ENCODE results near the gene PCBD2. TPM values are rescaled to one million over a fixed set of nuclear protein-coding genes. Genes with fewer than 3 reads are reported as not detected.
A peak's percentile ranks its signal among the peaks of the same experiment; 100 is the strongest.
"Not testable (repeated sequence)": the region's sequence is repeated elsewhere in the genome, so short reads cannot be mapped to it uniquely, and the experiment has no call there.

PCBD2 gene
- total and polyA plus RNA-seq, 5 donors from 2014 or later: 10.3 to 12.5 (median 10.6) TPM

- Mint-ChIP-seq H3K36me3 (peaks cover 12% of the 10 kb centered on the region), H3K27me3 (no peaks in the 10 kb centered on the region), H3K27ac (peak overlapping the region; percentile 9 to 97 (median 90)), H3K9me3 (no peaks in the 10 kb centered on the region), H3K4me1 (peaks cover 31 to 66% (median 47%) of the 10 kb centered on the region in 4 donors), H3K4me3 (peak overlapping the region; percentile 52 to 96 (median 74))
- Histone ChIP-seq H3K27me3 (ENCODE audit: control insufficient read depth, insufficient read depth, low read length) (no peaks in the 10 kb centered on the region), H3K9me3 (ENCODE audit: control insufficient read depth in 2 of 2, low read length in 2 of 2) (no peaks in the 10 kb centered on the region), H3K27ac (ENCODE audit: insufficient read depth, low read length, poor library complexity, severe bottlenecking) (no peak overlapping the region), H3K4me1 (ENCODE audit: control insufficient read depth, insufficient read depth, low read length, poor library complexity, severe bottlenecking) (peaks cover 35% of the 10 kb centered on the region), H3K36me3 (ENCODE audit: control insufficient read depth, insufficient read depth, low read length) (no peaks in the 10 kb centered on the region), H3K4me3 (ENCODE audit: low read depth, low read length) (peak overlapping the region; percentile 0)
- ATAC-seq (ENCODE audit: low read depth in 2 of 2) (no peak), DNase-seq (peak in 1 of 3 donors; percentile 50)
Measured at GRCh38 chr5:134877159-134877558, 27.8 kb upstream of the PCBD2 start.

- no peaks in the 10 kb centered on the region for H3K27me3 ChIP-seq (ENCODE audit: control insufficient read depth, insufficient read depth, low read length)
- H3K4me3 Mint-ChIP-seq: peak overlapping the region in 1 of 4 donors; percentile 1
- peaks cover 35% of the 10 kb centered on the region for H3K4me1 ChIP-seq (ENCODE audit: control insufficient read depth, insufficient read depth, low read length, poor library complexity, severe bottlenecking)
- no peaks in the 10 kb centered on the region for H3K36me3 ChIP-seq (ENCODE audit: control insufficient read depth, insufficient read depth, low read length)
- peaks cover 12% of the 10 kb centered on the region for H3K36me3 Mint-ChIP-seq
- H3K27ac ChIP-seq (ENCODE audit: insufficient read depth, low read length, poor library complexity, severe bottlenecking): no peak overlapping the region
- DNase-seq (no peak), ATAC-seq (ENCODE audit: low read depth in 2 of 2) (no peak)
- H3K9me3 ChIP-seq (ENCODE audit: control insufficient read depth in 2 of 2, low read length in 2 of 2): no peaks in the 10 kb centered on the region
- H3K9me3 Mint-ChIP-seq: no peaks in the 10 kb centered on the region
- H3K4me3 ChIP-seq (ENCODE audit: low read depth, low read length): no peak overlapping the region
- H3K27ac Mint-ChIP-seq: peak overlapping the region in 2 of 3 donors; percentile 10
- no peaks in the 10 kb centered on the region for H3K27me3 Mint-ChIP-seq
- peaks cover 31 to 58% (median 47%) of the 10 kb centered on the region in 4 donors for H3K4me1 Mint-ChIP-seq
Measured at GRCh38 chr5:134878403-134878802, 26.5 kb upstream of the PCBD2 start.

- Histone ChIP-seq H3K4me3 (ENCODE audit: low read depth, low read length) (no peak overlapping the region), H3K27ac (ENCODE audit: insufficient read depth, low read length, poor library complexity, severe bottlenecking) (no peak overlapping the region), H3K4me1 (ENCODE audit: control insufficient read depth, insufficient read depth, low read length, poor library complexity, severe bottlenecking) (peaks cover 29% of the 10 kb centered on the region), H3K9me3 (ENCODE audit: control insufficient read depth in 2 of 2, low read length in 2 of 2) (no peaks in the 10 kb centered on the region), H3K36me3 (ENCODE audit: control insufficient read depth, insufficient read depth, low read length) (no peaks in the 10 kb centered on the region), H3K27me3 (ENCODE audit: control insufficient read depth, insufficient read depth, low read length) (no peaks in the 10 kb centered on the region)
- DNase-seq: no peak
- Mint-ChIP-seq H3K36me3 (peaks cover 12% of the 10 kb centered on the region), H3K9me3 (no peaks in the 10 kb centered on the region), H3K27me3 (no peaks in the 10 kb centered on the region), H3K4me3 (peak overlapping the region in 1 of 4 donors; percentile 64), H3K4me1 (peaks cover 24 to 58% (median 44%) of the 10 kb centered on the region in 4 donors), H3K27ac (peak overlapping the region in 2 of 3 donors; percentile 2 to 34)
- no peak for ATAC-seq (ENCODE audit: low read depth in 2 of 2)
Measured at GRCh38 chr5:134879456-134879855, 25.5 kb upstream of the PCBD2 start.

- not testable (repeated sequence) for H3K27me3 ChIP-seq (ENCODE audit: control insufficient read depth, insufficient read depth, low read length); H3K27me3 Mint-ChIP-seq; H3K9me3 ChIP-seq (ENCODE audit: control insufficient read depth in 2 of 2, low read length in 2 of 2); H3K27ac ChIP-seq (ENCODE audit: insufficient read depth, low read length, poor library complexity, severe bottlenecking); DNase-seq; H3K4me3 ChIP-seq (ENCODE audit: low read depth, low read length); H3K36me3 ChIP-seq (ENCODE audit: control insufficient read depth, insufficient read depth, low read length); H3K4me3 Mint-ChIP-seq; H3K9me3 Mint-ChIP-seq; ATAC-seq (ENCODE audit: low read depth in 2 of 2)
- Mint-ChIP-seq H3K27ac (peak overlapping the region in 2 of 3 donors; percentile 8 to 27), H3K4me1 (peaks cover 23 to 55% (median 45%) of the 10 kb centered on the region in 4 donors), H3K36me3 (peaks cover 12% of the 10 kb centered on the region)
- peaks cover 15% of the 10 kb centered on the region for H3K4me1 ChIP-seq (ENCODE audit: control insufficient read depth, insufficient read depth, low read length, poor library complexity, severe bottlenecking)
Measured at GRCh38 chr5:134880937-134881336, 24.0 kb upstream of the PCBD2 start.

GRCh38 chr5:134881711-134882110 lies 23.2 kb upstream of the PCBD2 start:
- H3K36me3 ChIP-seq (ENCODE audit: control insufficient read depth, insufficient read depth, low read length); H3K9me3 ChIP-seq (ENCODE audit: control insufficient read depth in 2 of 2, low read length in 2 of 2); H3K4me1 ChIP-seq (ENCODE audit: control insufficient read depth, insufficient read depth, low read length, poor library complexity, severe bottlenecking); H3K4me3 Mint-ChIP-seq; H3K27ac ChIP-seq (ENCODE audit: insufficient read depth, low read length, poor library complexity, severe bottlenecking); H3K27me3 ChIP-seq (ENCODE audit: control insufficient read depth, insufficient read depth, low read length); H3K4me3 ChIP-seq (ENCODE audit: low read depth, low read length); H3K27me3 Mint-ChIP-seq; ATAC-seq (ENCODE audit: low read depth in 2 of 2); H3K9me3 Mint-ChIP-seq; H3K27ac Mint-ChIP-seq; DNase-seq: not testable (repeated sequence)
- H3K36me3 Mint-ChIP-seq: peaks cover 12% of the 10 kb centered on the region
- H3K4me1 Mint-ChIP-seq: peaks cover 16 to 47% (median 39%) of the 10 kb centered on the region in 4 donors

- ATAC-seq (ENCODE audit: low read depth in 2 of 2) (no peak), DNase-seq (no peak)
- H3K4me3 Mint-ChIP-seq: peak overlapping the region in 1 of 4 donors; percentile 10
- peaks cover 38% of the 10 kb centered on the region for H3K36me3 ChIP-seq (ENCODE audit: control insufficient read depth, insufficient read depth, low read length)
- H3K9me3 Mint-ChIP-seq: no peaks in the 10 kb centered on the region
- H3K4me3 ChIP-seq (ENCODE audit: low read depth, low read length): no peak overlapping the region
- peaks cover 28% of the 10 kb centered on the region for H3K36me3 Mint-ChIP-seq
- H3K27me3 Mint-ChIP-seq: no peaks in the 10 kb centered on the region
- H3K9me3 ChIP-seq (ENCODE audit: control insufficient read depth in 2 of 2, low read length in 2 of 2): no peaks in the 10 kb centered on the region
- H3K4me1 Mint-ChIP-seq: peaks cover 9 to 29% (median 17%) of the 10 kb centered on the region in 4 donors
- peak overlapping the region in 2 of 3 donors; percentile 11 to 29 for H3K27ac Mint-ChIP-seq
- no peaks in the 10 kb centered on the region for H3K27me3 ChIP-seq (ENCODE audit: control insufficient read depth, insufficient read depth, low read length)
- no peaks in the 10 kb centered on the region for H3K4me1 ChIP-seq (ENCODE audit: control insufficient read depth, insufficient read depth, low read length, poor library complexity, severe bottlenecking)
- no peak overlapping the region for H3K27ac ChIP-seq (ENCODE audit: insufficient read depth, low read length, poor library complexity, severe bottlenecking)
Measured at GRCh38 chr5:134887593-134888159, 17.3 kb upstream of the PCBD2 start.

- peaks cover 10 to 29% (median 17%) of the 10 kb centered on the region in 4 donors for H3K4me1 Mint-ChIP-seq
- Histone ChIP-seq H3K9me3 (ENCODE audit: control insufficient read depth in 2 of 2, low read length in 2 of 2) (no peaks in the 10 kb centered on the region), H3K4me1 (ENCODE audit: control insufficient read depth, insufficient read depth, low read length, poor library complexity, severe bottlenecking) (no peaks in the 10 kb centered on the region), H3K4me3 (ENCODE audit: low read depth, low read length) (no peak overlapping the region), H3K27me3 (ENCODE audit: control insufficient read depth, insufficient read depth, low read length) (no peaks in the 10 kb centered on the region), H3K36me3 (ENCODE audit: control insufficient read depth, insufficient read depth, low read length) (peaks cover 49% of the 10 kb centered on the region), H3K27ac (ENCODE audit: insufficient read depth, low read length, poor library complexity, severe bottlenecking) (no peak overlapping the region)
- no peak overlapping the region for H3K4me3 Mint-ChIP-seq
- H3K27me3 Mint-ChIP-seq: no peaks in the 10 kb centered on the region
- ATAC-seq (ENCODE audit: low read depth in 2 of 2) (no peak), DNase-seq (no peak)
- no peaks in the 10 kb centered on the region for H3K9me3 Mint-ChIP-seq
- peaks cover 38% of the 10 kb centered on the region for H3K36me3 Mint-ChIP-seq
- H3K27ac Mint-ChIP-seq: no peak overlapping the region
Measured at GRCh38 chr5:134889335-134889734, 15.6 kb upstream of the PCBD2 start.

- no peaks in the 10 kb centered on the region for H3K9me3 ChIP-seq (ENCODE audit: control insufficient read depth in 2 of 2, low read length in 2 of 2)
- no peak overlapping the region for H3K27ac ChIP-seq (ENCODE audit: insufficient read depth, low read length, poor library complexity, severe bottlenecking)
- H3K4me3 ChIP-seq (ENCODE audit: low read depth, low read length): no peak overlapping the region
- H3K36me3 ChIP-seq (ENCODE audit: control insufficient read depth, insufficient read depth, low read length): peaks cover 66% of the 10 kb centered on the region
- H3K4me1 ChIP-seq (ENCODE audit: control insufficient read depth, insufficient read depth, low read length, poor library complexity, severe bottlenecking): no peaks in the 10 kb centered on the region
- H3K4me1 Mint-ChIP-seq: peaks cover 0 to 18% (median 10%) of the 10 kb centered on the region in 4 donors
- H3K27ac Mint-ChIP-seq: peak overlapping the region in 1 of 3 donors; percentile 26
- no peak for ATAC-seq (ENCODE audit: low read depth in 2 of 2)
- no peaks in the 10 kb centered on the region for H3K27me3 ChIP-seq (ENCODE audit: control insufficient read depth, insufficient read depth, low read length)
- H3K36me3 Mint-ChIP-seq: peaks cover 41% of the 10 kb centered on the region
- no peak for DNase-seq
- H3K9me3 Mint-ChIP-seq: no peaks in the 10 kb centered on the region
- H3K27me3 Mint-ChIP-seq: no peaks in the 10 kb centered on the region
- no peak overlapping the region for H3K4me3 Mint-ChIP-seq
Measured at GRCh38 chr5:134891473-134891872, 13.5 kb upstream of the PCBD2 start.
